ENCODE data around the gene CLIP4.

Gene CLIP4

DNA sequence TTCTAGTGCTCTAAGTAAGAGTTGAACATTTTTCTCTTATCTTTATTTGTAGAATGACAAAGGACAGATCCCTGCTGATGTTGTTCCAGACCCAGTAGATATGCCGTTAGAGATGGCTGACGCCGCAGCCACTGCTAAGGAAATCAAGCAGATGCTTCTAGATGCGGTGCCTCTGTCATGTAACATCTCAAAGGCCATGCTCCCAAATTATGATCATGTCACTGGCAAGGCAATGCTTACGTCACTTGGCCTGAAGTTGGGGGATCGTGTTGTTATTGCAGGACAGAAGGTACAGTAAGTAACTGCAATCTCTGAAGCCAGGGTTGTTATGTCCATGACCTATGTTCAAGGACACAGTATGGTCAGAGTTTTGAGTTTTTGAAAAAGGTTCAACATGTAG, 28.4 kb downstream of the CLIP4 start:
- DNase-seq = no peak

DNA sequence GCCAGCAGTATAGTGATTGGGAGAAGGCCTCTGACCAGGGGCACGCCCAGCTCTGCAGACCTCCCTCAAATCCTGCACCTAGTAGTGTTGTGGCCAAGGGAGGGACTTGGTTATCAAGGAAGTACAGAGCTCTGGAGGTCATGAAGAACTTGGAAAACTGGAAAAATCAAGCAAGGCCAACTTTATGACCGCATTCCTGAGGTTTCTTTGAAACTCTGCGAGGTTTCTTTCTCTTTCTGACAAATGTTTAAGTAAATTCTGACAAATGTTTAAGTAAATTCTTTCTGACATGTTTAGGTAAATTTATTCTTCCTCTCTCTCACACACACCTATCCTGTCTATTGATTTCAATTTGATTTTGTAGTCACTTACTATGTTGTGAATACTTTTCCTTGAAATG, 31.0 kb downstream of the CLIP4 start:
- DNase-seq = no peak

DNA sequence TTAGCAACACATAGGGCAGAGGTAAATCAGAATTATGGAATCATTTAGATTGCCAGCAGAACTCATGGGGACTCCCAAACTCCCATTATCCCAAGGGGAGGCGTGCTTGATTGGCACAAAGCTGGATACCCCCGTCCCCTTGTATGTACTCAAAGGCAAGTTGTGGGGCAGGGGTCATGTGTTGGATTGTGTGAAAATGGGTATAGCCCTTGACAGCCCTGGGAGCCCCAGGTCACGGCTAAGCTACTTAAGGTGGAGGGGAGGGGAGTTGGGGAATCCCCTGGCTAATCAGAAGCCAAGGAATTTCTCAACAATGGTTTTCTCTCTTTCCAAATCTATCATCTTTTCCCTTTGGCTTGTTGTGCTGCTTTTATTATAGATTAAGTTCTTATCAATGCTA, 32.7 kb downstream of the CLIP4 start:
- DNase-seq = no peak

DNA sequence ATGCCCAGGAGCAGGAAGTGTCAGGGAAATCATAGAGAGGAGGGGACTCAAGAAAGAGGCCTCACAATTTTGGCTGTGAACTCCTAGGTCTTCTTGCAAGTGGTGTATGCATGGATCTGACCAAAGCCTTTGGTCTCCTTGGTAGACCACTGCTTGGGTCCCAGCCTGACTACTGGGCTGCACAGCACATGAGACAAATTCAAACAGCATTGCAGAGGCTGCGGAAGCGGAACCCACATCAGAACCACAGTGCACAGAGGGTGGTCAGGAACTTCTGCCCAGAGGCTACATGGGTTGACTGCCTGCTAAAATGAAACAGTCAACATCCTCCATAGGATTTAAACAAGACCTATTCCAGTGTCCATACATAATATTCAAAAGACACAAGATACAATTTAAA, 39.4 kb downstream of the CLIP4 start:
- DNase-seq = no peak

DNA sequence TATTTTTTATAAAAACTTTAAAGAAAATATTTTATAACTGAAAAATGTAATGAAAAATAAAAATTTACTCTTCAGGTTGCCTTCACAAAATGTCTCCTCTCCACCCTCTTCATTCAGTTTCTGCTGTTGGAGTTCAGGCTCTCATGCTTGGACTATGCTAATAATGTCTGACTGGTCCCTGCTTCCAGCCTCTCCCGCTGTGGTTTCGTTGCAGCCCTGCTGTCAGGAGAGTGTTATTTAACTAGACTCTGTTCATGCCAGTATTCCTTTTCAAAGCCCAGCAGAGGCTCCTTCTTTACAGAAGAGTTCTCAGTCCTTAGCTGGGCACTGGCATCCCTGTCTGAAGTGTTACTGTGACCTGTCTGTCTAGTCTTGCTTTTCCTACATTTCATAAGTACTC, 40.4 kb downstream of the CLIP4 start:
- no peak for DNase-seq

DNA sequence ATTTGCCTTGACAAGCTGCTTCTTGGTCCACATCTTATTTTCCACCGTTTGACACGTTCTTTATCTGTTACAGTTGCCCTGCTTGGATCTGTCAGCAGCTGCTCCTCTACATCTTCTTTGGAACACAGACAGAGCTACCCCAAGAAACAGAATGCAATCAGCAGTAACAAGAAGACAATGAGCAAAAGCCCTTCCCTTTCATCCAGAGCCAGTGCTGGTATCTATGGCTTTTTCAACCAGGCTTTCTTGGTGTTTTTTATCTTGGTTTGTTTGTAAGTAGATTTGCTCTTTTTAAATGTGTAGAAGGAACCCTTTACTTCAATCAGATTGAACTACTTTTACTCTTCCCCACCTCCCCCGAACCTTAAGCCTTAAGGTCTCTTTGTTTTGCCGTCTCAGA, 41.9 kb downstream of the CLIP4 start:
- no peak for DNase-seq

DNA sequence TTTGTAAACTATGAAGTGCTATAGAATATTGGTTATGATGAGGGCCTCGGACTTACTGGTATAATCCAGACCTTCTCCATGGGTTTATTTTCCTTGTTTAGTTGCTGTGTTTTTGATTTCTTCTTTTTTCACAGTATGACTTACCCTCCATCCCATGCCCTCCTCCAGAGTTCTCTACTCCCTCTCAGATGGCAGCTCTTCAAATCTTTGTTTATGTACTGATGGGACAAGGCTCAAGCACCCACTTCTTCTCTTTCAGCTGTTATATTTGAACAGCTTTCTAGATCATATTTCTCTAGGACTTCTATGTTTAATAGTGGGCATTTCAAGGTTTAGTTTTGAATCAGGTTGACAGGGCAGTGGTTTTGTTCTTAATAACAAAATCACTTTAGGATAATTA, 43.9 kb downstream of the CLIP4 start:
- peak in 1 of 2 experiments; percentile 7 for DNase-seq

DNA sequence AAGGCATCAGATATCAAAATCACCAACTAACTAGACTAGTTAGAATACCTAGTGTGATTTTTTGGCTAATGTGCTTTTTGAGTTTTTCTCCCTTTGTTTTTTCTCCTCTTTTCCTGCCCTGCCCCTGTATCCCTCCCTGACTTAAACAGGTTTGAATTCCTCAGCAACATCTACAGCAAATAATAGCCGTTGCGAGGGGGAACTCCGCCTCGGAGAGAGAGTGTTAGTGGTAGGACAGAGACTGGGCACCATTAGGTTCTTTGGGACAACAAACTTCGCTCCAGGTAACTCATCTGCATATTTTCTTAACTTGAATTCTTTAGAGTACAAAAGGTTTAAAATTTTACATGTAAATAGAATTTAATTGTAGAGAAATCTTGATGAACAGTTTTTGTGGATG, 45.0 kb downstream of the CLIP4 start:
- DNase-seq = no peak

DNA sequence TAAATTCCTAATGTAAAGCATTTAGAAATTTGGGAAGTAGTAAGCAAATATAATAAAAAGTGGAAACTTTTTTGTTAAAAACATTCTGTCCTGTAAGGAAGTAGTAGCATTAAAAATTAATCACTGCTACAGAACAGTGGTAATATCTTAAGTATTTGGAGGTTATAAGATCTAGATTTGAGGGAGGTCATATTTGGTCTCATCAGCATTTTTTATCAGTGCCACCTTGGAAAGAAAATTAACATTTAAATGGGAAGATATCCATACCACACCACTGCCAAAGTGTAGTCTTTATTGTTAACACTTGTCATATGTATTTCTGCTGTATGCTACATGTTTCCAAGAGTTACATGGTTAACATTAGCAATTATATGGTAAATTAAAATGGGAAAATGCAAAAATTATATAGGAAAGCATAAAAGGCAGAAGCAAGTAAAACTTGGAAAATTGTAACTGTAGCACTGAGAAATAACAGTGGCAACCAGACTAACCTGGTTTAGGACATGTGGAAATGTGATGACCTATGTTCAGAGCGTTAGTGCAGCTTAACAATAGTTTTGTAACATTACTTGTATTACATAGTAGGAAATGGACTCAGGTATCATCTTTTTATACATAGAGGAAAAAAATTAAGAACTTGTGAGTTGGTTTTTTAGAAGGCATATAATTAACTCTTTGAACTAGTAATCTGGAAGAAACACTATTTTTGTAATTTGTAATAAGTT, 47.2 kb downstream of the CLIP4 start:
- DNase-seq = no peak

DNA sequence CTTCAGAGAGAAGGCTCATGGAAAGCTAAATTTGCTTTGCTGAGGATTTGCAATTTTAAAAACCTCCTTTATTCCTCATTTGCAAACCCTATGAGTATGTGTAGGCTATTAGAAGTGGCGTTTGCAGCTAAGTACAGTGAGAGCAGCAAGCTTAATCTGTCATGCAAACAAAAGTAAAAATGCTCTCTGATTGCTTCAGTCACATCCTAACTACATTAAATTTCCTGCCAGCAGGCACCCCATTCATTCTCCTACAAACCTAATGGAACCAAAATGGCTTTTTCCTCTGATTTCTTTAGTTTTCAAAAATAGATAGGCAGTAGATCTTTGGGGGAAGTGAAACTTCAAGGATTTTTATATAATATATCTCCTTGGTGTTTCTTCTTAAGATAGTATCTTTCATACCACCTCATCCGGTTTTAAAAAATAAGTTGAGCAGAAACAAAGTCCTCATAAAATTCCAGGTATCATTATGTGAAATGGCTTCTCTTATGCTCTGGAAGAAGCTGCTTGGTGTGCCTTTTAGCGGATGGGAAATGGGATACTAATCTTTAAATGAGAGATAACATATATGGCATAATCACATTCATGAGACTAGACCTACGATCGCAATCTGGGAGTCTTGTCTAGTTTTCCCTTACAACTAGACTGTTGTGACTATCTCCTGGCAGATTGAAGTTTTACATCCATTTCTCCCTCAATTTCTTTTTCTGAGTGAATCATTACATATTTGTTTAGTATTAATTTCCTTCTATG, 49.1 kb downstream of the CLIP4 start:
- DNase-seq = no peak

DNA sequence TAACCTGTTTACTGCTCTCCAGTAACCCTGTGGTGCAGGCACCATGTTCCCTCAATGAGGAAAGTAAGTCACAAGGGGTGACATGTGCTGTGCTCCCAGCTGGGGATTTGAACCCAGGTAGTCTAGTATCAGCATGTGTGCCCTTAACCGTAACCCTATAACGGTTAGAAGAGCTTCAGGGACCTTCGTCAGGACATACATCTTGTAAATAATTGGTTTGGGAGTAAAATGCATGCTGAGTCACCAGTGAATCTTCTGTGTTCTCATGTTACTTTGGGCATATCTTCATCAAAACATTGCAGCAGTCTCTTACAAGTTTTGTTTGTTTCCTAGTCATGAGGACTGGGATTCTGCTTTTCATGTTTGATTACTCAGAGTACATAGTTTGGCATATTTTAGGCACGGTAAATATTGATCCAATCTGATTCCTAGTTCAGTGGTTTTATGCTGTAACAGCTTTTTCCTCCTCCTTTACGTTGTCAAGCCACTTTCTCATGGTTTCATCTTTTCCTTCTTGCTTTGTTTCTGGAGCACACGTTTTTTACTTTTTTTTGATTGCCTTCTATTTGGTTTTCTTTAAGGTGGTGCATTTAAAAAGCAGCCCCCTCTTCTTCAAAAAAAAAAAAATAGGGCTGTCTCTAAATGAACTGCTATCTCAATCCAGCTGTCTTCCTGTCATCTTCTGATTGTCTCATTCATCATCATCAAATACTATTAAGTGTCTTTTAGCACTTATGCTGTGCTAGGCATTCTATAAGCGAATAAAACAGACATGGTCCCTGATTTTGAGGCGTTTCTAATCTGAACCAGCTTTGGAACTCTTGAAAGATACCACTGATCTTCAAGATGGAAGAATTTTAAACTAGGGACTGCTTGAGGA, 50.4 kb downstream of the CLIP4 start:
- peak in 1 of 2 experiments; percentile 10 for DNase-seq

DNA sequence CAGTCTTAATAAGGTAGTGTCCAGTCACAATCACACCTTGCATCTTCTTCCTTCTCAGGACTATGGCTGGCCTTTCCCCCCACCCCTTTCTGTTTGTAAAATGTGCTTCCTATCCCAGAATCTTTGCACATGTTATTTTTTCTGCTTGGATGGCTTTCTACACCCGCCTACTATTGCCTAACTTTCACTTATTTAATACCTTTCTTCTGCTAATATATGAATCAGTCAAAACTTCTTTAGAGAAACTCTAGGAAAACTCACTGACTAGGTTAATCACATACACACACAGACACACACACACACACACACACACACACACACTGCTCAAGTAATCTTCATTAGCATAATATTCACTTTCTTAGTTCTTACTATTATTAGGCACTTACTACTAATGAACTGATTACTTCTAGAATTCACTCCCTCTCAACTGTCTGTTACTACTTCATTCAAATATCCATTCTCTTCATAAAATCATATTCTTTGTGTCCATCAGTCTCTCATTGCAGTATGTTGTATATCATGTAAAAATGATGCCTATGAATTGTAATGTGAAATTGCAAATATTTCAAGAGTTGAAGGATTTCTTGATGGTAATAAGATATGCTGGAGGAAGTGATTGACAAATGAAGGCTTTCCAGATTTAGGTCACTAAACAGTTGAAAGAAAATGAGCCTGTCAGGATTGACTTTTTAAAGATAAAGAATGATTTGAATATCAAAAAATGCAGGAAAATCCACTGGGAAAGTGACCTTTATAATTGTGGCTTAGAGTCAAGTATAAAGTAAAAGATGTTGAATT, 51.2 kb downstream of the CLIP4 start:
- no peak for DNase-seq

DNA sequence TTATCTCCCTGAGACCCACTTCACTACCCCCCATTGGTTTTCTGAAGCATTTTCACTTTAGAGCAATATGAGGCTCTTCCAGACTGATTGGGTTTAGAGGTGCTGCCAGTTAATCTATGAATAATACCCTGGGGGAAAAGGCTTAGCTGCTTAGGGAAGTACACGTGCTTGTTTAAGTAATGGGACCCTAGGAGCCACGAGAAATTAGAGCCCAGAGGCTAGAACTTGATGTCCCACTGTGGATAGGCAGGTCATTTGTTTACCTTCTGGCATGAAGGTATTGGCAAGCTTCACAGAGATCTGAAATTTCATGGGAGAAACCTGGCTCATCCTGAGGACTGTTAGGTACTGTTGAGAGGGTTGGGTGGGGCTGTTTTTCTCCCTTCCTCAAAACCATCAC, 59.7 kb downstream of the CLIP4 start:
- DNase-seq = peak in 1 of 2 experiments; percentile 68

DNA sequence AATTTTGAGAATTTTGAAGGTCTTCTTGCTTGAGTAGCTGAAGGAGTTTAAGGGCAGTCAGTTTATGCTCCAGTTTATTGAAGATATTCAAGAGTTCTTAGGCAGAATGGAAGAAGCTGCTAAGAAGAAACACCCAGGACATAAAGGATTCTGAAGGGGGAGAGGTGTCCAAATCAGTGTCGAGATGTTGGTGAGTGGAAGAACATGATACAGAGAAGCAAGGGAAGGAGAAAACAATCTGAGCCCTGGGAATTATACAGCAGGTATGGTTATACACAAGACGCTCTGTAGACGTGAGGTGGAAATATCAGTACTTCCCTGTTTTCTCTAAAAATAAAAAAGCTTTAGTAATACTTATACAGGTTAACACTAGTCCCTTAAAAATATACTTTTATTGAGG, 60.1 kb downstream of the CLIP4 start:
- DNase-seq = no peak

DNA sequence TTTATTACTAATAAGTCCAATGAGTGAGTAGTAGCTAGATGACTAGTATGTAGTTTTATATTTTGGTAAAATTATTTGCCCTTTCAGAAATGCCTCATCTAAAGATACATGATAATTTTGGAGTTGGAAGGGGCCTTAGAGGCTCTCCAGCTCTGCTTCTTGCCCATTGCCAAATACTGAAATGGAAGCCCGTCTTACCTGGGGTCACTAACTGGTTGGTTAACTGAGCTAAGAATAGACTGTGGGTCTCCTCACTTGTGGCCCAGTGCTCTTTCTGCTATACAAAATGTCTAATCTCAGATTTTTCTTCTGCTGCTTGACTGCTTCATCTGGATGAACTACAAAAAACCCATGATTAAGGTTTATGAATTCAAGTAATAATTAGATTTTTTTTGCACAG, 67.1 kb downstream of the CLIP4 start:
- DNase-seq = no peak

DNA sequence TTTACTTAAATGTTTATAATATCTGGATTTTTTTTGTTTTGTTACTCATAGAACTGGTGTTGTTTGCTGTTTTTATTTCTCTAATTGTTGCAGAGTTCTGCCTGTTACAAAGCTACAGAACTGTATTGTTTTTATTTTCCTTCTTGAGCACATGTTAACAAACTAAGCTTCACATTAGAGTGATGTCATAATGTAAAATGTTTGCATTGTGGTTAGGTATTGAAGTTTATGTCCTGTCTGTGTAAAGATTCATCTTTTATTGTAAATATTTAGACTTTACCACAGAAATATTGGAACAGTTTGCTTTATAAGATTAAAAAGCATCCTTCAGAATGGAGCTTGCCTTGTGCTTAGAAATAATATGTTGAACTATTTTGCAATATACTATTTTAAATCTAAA, 67.7 kb downstream of the CLIP4 start:
- no peak for DNase-seq

DNA sequence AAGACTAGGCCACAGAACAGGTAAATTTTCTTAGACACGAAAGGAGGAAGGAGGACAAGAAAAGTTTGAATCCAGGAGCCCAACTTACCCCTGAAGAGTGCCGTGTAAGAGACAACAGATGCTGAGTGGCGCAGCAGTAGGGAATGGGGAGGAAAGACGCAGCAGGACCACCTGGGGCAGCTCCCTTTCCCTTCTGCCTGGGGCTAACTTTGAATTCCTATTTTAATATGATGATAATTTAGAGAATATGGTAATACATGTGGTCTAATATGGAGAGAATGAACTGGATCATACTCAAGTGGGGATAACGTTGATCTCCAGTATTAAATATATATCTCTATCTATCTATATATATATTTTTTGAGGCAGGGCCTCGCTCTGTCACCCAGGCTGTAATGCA, 69.3 kb downstream of the CLIP4 start:
- no peak for DNase-seq

DNA sequence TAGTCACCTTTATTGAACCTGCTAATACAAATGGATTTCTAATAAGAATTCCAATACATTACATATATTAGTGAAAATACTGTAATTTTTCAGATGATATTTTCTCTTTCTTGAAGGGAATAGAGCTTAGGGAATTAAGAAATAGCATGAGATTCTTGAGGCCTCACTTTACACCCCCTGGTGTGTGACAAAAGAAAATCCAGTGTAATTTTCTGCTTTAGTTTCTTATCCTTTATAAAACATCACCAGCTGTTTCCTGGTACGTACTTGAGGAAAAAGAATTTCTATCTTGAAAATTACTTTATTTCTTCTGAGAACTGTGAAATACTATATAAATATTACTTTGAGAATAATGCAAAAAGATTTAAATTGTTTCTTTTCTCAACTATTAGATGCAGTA, 71.6 kb downstream of the CLIP4 start:
- no peak for DNase-seq

DNA sequence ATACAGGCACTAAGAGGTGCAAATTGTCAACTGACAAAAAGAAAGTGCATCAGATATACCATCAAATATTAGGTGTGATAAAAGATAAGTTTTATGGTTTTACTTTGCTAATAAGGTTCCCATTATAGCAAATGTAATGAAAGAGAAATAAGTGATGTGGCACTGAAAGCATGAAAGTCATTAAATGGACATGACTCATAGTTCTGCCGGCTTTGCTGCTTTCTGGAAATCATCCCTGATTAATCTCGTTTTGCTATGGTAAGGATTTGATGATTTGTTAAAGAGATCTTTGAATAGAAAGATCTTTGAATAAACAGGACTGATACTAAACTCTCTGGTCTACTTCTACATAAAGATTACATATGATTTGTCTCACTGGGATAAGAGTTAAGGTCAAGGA, 72.7 kb downstream of the CLIP4 start:
- no peak for DNase-seq

DNA sequence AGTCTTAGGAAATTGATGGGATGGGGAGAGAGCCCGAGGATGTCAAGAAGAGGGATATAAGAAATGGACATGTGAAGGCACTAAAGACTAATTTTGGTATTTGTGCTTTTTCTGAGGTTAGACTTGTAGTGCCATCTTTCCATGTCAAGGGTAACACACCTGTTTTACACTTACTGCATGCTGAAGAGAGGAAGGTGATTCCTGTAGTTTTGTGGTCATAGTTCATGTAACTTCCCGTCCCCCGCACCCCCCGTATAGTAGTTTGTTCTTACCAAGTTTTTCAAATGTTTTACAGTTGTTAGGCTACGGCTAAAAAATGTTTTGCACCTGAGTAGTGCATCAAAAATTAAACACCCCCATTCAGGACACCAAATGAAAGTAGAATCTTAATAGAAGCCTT, 73.8 kb downstream of the CLIP4 start:
- no peak for DNase-seq

DNA sequence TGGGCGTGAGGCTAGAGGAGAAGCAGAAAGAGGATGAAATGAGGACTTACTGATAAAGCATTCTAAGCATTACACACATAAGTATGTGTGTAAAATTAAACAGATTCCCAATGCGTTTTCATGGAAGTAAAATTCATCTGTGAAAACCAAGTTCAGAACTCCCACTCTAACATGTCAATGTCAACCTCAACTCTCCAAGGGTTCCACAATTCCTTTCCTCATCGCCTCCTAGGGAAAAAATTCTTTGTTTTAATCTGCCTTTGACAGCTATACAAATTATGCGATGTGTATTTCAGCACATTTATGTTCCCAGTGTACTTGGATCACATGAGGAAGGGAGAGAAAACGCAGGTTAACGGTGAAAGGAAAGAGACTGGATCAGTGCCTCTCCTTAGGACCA, 76.6 kb downstream of the CLIP4 start:
- no peak for DNase-seq

DNA sequence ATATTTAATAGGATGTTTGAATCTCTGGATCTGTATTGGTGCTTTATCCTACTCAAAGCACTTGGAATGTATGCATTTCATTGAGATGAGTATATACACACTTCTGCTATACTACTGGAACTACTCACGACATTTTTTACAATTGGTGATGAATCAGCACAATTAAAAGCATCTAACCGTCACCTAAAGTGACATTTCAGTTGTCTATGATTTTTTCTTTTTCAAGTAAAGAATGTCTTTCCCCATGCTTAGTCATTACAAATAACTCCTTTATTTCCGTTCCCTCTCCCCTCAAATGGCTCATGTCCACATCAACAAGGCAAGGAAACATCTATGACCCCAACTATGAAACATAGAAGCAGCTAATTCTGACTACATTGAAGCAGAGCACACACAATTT, 77.3 kb downstream of the CLIP4 start:
- DNase-seq = no peak

DNA sequence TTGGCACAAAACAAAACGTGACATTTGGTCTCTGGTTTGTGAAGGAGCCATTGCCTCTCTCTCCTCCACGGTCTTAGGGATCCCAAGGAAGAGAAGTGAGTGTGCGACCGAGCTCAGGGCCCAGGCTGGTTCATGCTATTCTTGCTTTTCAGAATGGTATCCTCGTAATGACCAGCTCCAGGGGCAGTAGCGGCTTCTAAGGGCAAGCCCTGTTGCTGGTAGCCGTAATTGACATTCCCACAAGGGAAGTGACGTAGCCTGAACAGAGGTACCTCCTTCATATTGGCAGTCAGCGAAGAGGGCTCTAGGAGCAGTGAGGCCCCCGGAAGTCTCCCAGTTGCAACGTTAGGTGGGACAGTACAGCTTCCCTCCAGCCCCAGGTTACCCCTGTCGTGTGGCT, 77.9 kb downstream of the CLIP4 start:
- DNase-seq = no peak
